SH-SY5Y (cell line): ENCODE measurements around the gene FAM120A.

Experiments used
- GATA2 ChIP-seq: IDR thresholded peaks from 2 replicates; pipeline ENCODE4 v1.6.1; 2011; ENCODE audit warnings: mild to moderate bottlenecking, low read depth, low read length
- GATA3 ChIP-seq: IDR thresholded peaks from 2 replicates; pipeline ENCODE4 v1.6.1; 2011; ENCODE audit warnings: low read depth, mild to moderate bottlenecking, low read length, moderate library complexity

FAM120A gene

DNA sequence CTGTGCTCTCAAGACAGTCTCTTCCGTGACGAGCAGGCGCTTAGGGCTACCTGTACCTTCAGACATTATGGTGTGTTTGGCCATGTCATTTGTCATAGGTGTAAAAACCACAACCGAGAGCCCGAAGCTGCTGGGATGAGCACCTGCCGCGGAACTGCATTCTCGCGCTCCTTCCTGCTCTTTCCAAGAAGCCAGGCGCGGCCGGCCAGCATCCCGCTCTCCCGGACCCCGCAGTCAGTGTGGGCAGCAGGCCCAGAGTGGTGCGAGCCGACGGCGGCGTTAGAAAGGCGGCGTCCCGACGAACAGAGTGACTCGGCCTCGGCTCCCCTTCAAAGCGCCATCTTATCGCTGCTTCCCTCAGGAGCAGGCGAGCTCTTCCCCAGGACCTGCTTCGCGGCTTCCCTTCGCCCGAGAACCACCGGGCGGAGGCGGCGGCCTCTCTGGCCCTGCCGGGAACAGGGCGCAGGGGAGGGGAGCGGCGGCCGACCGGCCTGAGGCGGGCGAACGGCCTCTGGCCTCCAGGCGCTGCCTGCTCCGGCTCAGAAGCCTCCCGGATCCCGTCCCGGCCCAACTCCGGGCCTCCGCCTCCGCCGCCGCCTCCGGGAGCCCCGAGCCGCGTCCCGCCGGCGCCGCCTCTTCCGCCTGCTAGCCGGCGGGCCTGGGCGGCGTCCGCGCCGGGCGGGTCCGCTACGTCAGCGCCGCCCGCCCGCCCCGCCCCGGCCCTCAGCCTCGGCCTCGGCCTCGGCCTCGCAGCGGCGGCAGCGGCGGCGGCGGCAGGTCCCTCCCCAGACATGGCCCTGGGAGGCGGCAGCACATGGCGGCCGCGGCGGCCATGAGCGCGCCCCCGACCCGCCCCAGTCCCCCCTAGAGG is at the start of gene FAM120A:
Gene FAM120A, plus strand, starts transcription at position 741 of the 871 bp plus-strand sequence. CDS start 231 bp downstream, outside the sequence.
- TF ChIP-seq GATA3 = no peak
- TF ChIP-seq GATA2 = no peak

- TF ChIP-seq GATA3 (no peak), GATA2 (no peak)
Observed at GRCh38 chr9:93406371-93406770, 45.1 kb upstream of the FAM120A start.

DNA sequence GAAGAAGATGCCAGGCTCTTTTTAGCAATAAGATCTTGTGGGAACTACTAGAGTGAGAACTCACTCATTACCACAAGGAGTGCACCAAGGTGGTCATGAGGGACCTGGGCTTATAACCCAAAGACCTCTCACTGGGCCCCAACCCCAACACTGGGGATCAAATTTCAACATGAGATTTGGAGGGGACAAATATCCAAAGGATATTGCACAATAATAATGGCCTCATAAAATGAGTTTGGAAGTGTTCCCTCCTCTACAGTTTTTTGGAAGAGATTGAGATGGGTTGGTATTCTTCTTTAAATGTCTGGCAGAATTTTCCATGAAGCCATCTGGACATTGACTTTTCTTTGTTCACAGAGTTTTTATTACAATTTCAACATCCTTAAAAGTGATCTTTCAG is 38.0 kb upstream of the FAM120A start:
- TF ChIP-seq GATA3 (no peak), GATA2 (no peak)

DNA sequence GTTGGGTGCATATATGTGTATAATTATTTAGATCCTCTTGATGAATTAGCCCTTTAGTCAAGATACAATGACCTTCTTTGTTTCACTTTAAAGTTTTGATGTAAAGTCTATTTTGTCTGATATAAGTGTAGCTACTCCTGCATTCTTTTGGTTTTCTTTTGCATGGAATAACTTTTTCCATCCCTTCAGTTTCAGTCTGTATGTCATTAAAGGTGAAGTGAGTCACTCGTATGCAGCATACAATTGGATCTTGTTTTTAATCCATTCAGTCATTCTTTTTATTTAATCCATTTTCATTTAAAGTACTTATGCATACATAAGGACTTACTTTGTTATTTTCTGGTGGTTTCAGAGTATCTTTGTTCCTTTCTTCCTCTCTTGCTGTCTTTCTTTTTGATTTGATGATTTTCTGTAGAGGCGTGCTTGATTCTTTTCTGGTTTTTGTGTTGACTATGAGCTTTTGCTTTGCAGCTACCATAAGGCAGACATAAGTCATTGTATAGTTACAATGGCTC is 36.3 kb upstream of the FAM120A start:
- TF ChIP-seq GATA3 (no peak), GATA2 (no peak)

DNA sequence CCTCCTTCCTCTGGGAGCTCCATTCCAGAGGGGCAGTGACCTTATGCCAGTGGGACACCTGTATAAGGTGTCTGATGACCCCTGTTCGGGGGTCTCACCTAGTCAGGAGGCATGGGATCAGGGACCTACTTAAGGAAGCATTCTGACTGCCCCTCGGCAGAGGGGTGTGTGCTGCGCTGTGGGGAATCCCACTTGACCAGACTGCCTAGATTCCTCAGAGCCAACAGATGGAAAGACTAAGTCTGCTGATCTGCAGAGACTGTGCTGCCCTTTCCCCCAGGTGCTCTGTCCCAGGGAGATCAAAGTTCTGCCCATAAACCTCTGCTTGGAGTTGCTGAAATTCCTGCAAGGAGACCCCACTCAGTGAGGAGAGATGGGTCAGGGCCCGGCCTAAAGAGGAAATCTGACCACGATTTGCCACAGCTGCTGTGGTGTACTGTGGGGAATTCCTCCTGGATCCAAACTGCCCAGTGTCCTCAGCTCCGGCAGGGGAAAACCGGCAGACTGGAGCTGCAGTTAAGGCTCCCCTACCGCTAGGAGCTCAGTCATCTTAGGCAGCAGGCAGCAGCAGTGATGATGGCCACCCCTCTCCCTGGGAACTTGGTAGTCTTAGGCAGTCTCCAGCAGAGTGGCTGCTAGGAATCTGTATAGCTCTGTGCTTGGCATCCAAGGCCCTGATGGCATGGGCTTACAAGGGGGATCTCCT is 34.8 kb upstream of the FAM120A start:
- no peak for TF ChIP-seq GATA3
- TF ChIP-seq GATA2 = no peak

- no peak for TF ChIP-seq GATA3
Observed at GRCh38 chr9:93417538-93417937, 33.9 kb upstream of the FAM120A start.

- TF ChIP-seq GATA2 (no peak), GATA3 (no peak)
Observed at GRCh38 chr9:93419023-93419422, 32.5 kb upstream of the FAM120A start.

DNA sequence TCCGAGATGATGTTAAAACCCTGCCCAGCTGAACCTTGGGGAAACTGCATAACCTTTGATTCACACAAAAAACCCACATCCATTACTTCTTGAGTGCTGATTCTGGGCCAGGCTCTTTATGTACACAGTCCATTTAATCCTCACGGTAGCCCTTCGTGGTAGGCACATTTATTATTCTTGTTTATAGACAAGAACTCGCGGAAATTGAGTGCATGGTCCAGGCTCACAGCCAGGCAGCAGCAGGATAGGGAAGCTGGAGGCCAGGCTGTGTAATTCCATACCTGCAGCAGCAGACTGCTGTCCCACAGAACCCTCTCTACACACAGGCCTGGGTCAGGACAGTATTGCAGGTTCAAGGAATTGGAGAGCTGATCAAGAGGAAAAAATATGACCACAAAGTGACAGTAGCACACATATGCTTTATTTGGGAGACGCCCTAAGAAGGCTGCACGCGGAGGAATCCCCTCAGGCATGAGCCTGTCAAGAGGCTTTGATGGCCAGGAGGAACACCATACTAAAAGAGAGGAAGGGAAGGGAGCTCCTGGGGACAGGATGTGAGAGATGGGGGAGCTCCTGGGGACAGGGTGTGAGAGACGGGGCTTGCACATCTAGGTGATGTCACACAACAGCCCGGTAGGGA is 28.4 kb upstream of the FAM120A start:
- TF ChIP-seq GATA2 = no peak
- TF ChIP-seq GATA3 = no peak

DNA sequence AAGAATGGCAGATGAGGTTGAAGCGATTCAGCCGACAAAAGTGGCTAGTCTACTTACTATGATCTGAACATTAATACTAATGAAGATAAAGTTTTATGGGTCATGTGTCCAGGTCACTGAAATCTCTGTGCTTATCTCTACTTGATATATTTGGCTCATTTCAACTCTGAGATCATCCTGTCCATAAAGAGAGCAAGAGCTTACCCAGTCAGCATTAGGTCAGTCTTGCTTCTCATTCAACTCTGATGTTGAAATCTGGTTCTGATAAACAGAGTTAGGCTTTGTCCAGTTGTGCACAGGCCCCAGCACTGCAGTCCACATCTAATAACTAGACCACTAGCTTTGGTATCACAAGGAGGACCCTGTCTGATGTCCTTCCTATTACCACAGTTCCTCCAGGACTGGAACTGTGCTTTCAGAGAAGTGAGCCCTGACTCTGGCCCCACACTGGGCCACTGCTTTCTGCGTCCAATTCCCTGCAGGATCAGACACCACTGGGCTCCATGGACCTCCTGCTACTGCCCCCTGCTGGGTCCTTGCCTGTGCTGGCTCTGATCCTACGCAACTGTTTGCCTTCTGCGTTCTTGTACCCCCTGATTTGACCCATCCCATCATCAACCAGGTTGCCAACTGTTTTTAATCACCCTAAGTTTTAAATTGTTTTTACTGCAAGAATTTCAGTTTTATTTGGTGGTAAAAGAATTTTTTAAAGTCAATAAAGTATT is 23.7 kb upstream of the FAM120A start:
- no peak for TF ChIP-seq GATA2

DNA sequence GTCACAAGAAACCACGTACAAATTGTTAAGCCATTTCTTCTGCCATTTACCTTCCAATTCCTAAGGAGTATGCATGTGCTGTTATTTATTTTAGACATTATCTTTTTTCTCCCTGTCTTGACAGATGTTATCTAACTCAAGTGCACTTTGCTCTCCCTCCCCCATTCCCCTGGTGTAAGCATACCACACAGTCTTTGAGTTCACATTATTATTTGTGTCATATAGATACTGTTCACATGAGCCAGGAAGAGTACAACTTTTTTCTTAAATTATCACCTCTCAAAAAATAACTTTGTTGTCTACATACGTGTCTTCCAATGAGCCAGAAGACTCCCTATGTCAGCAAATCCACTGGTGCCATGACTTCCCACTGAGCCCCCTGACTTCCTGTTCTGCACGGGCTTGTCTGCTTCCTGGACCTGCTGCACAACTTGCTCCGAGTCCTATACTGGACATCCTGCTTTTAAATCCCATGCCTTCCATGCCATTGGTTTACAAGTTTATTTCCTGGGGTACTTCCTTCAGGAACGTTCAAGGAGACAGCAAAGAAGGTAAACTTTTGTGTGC is 19.9 kb upstream of the FAM120A start:
- TF ChIP-seq GATA2 = no peak

DNA sequence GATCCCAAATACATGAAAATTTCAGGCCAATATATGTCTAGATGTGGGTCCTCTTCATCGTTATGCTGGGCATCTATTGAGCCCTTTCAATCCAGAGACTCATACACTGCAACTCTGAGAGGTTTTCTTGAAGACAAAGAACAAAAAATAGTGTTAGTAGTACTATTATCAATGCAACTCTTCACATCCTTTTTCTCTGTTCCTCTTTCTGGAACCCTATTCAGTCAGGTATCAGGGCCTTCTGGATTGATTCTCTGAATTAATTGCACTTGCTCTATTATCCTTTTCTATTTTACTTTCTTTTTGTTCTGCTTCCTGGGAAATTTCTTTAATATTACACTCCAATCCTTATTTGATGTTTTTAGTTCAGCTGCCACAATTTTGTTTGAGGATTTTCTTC is 18.5 kb upstream of the FAM120A start:
- TF ChIP-seq GATA2 (no peak), GATA3 (no peak)

GRCh38 chr9:93434056-93434455 is 17.4 kb upstream of the FAM120A start:
- TF ChIP-seq GATA3 (no peak), GATA2 (no peak)

DNA sequence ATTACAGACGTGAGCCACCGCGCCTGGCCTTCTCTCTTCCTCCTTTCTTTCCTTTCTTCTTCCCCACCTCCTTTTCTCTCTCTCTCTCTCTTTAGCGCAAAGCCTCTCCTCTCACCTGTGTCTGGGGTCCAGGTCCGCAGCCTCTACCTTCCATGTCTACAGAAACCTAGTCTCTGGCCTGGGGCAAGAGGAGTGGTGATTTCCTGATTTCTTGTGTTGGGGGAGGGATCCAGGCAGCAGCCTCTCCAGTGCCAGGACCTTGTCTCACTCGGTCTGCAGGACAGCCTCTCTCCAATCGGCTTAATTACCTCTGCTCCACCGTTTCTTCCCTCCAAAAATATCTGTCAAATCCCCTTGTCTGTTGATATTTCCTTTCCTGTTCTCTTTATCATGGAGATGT is 16.1 kb upstream of the FAM120A start:
- TF ChIP-seq GATA2 (no peak), GATA3 (no peak)

DNA sequence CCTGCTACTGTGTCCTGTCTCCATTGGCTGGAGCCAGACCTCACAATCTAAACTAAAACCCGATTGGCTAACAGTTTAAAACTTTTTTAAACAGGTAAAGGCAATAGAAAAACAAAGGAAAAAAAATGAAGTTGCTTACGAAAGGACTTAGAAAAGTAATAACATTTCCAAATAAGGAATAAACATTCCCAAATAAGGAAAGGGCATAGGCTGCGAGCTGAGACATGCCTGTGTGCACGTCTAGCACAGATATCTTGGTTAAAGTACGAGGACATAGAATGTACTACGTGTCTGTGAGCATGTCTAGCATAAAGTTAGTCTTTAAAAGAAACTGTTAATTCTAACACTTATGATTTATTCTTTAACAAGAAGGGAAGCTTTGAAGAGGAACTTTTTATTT is 15.3 kb upstream of the FAM120A start:
- TF ChIP-seq GATA3 = no peak
- TF ChIP-seq GATA2 = no peak
